ENCODE data around the gene CDK14. TPM values are rescaled to one million over a fixed set of nuclear protein-coding genes. Genes with fewer than 3 reads are reported as not detected.

The CDK14 gene
- total and polyA plus RNA-seq, 2 donors (not counting 3 experiments of a cell fraction or from before 2014, with no cell fraction given) = 5.5 to 34.2 TPM

GRCh38 chr7:90693939-90694338, 97.8 kb downstream of the CDK14 start:
- no peak for FAIRE-seq
- Histone ChIP-seq H3K36me3 (ENCODE audit: control insufficient read depth in 2 of 2, extremely low read depth in 1 of 2, insufficient read depth in 2 of 2, low read length in 2 of 2) (no peaks in the 10 kb centered on the region), H3K9me3 (replicated peaks; ENCODE audit: control insufficient read depth, insufficient read depth, low read length) (no peaks in the 10 kb centered on the region), H3K4me3 (replicated peaks in 1 of 3; ENCODE audit: insufficient read depth in 1 of 3, low read depth in 1 of 3, low read length in 3 of 3) (no peak overlapping the region), H3K4me1 (ENCODE audit: control insufficient read depth, extremely low read depth, insufficient read depth, low read length) (peaks cover 8% of the 10 kb centered on the region), H3K9ac (replicated peaks; ENCODE audit: extremely low read depth, insufficient read depth, low read length) (no peak overlapping the region), H2AFZ (ENCODE audit: low read depth, low read length) (no peak overlapping the region), H3K4me2 (ENCODE audit: insufficient read depth, low read length) (no peak overlapping the region), H3K79me2 (ENCODE audit: control insufficient read depth, insufficient read depth, low read length) (peaks cover 5% of the 10 kb centered on the region), H4K20me1 (replicated peaks; ENCODE audit: control insufficient read depth, extremely low read depth, insufficient read depth, low read length) (no peaks in the 10 kb centered on the region), H3K27ac (ENCODE audit: insufficient read depth, low read depth, low read length) (no peak overlapping the region), H3K9me1 (replicated peaks; ENCODE audit: control insufficient read depth, extremely low read depth, insufficient read depth, low read length) (no peaks in the 10 kb centered on the region), H3K27me3 (ENCODE audit: control insufficient read depth in 2 of 2, insufficient read depth in 2 of 2, low read length in 2 of 2) (no peaks in the 10 kb centered on the region)
- DNase-seq (ENCODE audit: low read depth, low spot score) = no peak
- no TSS peak for BruUV-seq (replicated peaks)
- dilution Hi-C loops (cut with MboI; ENCODE audit: extremely low pct_ligation_motif_present, low sequenced_read_pairs) (no loop called here), intact Hi-C loops (cut with micrococcal nuclease) (loop anchor here (5.0 kb wide), 1 partner anchor 37 kb away; no protein-coding TSS in a partner anchor)
- POLR2A ChIA-PET = no interaction called here
- CTCF ChIA-PET = interaction anchor here (1.1 to 1.2 kb wide), 3 partner anchors 8 to 340 kb away, joined by 3 to 5 read pairs (median 3); no protein-coding TSS in a partner anchor
- no peak for TF ChIP-seq POLR2AphosphoS5 (IDR thresholded peaks at IDR 0.05; ENCODE audit: insufficient read depth, low read depth, low read length)
- no peak for TF ChIP-seq FOS (IDR thresholded peaks at IDR 0.05; ENCODE audit: borderline replicate concordance, insufficient read depth, low read length)
- TF ChIP-seq CTCF (IDR thresholded peaks at IDR 0.05; ENCODE audit: extremely low read depth in 1 of 2, insufficient read depth in 1 of 2, low read depth in 1 of 2, low read length in 2 of 2) = no peak
- no peak for TF ChIP-seq POLR2A (IDR thresholded peaks at IDR 0.05; ENCODE audit: low read depth, low read length)
- no peak for TF ChIP-seq GATA2 (IDR thresholded peaks at IDR 0.05; ENCODE audit: insufficient read depth, insufficient read length, low read depth, low read length)
- TF ChIP-seq JUN (IDR thresholded peaks at IDR 0.05; ENCODE audit: borderline replicate concordance, insufficient read depth, insufficient read length, low read depth) = no peak
- no peak for TF ChIP-seq MAX (IDR thresholded peaks at IDR 0.05; ENCODE audit: insufficient read depth, insufficient read length)
- TF ChIP-seq EZH2 (IDR thresholded peaks at IDR 0.05; ENCODE audit: borderline replicate concordance, low read depth, low read length, severe bottlenecking) = no peak
- TF ChIP-seq MYC (IDR thresholded peaks at IDR 0.05; ENCODE audit: low read depth, low read length) = no peak
